HG02571 (cell line): ENCODE measurements around the gene SMPD3.

ENCODE experiments used
- ATAC-seq: cut with Tn5 transposase; IDR thresholded peaks from one replicate; pipeline ENCODE4 v1.9.1; 2021; ENCODE audit warnings: mild to moderate bottlenecking, moderate library complexity; ENCODE audit not compliant: unreplicated experiment

SMPD3 gene

GRCh38 chr16:68385371-68385770 is 62.9 kb downstream of the SMPD3 start:
- ATAC-seq, result no peak

GRCh38 chr16:68384288-68385161 is 63.8 kb downstream of the SMPD3 start:
- no peak for ATAC-seq

- ATAC-seq, result no peak
These were observed 64.5 kb downstream of the SMPD3 start for GRCh38 chr16:68383858-68384257.

- ATAC-seq, result no peak
These were observed 66.0 kb downstream of the SMPD3 start for GRCh38 chr16:68382296-68382718.

DNA sequence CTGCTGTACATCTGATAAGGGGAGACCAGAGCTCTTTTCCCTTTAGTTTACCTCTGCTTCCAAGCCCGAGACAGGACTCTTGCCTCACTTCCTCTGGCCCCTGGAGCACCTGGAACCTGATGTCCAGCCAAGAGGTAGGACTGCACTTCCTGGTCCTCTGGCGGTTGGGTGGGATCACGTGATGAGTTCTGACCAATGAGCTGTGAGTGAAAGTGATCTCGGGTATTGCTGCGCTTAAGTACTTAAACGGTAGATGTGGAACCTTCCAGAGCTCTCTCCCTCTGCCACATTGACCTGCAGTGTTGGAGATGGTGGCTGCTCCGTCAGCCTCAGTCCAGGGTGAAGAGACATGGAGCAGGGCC is 67.0 kb downstream of the SMPD3 start:
- no peak for ATAC-seq

GRCh38 chr16:68380676-68381362 is 67.5 kb downstream of the SMPD3 start:
- no peak for ATAC-seq

DNA sequence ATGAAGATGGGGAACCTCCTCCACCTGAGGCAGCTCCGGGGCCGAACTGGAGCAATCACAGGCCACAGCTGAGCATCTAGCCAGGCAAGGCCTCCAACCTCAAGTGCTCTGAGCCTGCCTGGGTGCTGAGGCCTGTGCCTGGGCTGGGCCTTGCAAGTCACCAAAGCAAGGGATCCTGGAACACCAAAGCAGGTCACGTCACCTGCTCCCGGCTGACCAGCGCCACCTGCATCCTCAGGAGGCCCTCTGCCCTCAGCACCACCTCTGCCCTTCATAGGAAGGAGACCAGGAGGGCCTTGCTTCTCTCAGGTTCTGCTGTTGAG is 68.0 kb downstream of the SMPD3 start:
- ATAC-seq, result no peak

GRCh38 chr16:68379472-68380347 is 68.6 kb downstream of the SMPD3 start:
- ATAC-seq, result no peak

- ATAC-seq, result no peak
These were observed 69.6 kb downstream of the SMPD3 start for GRCh38 chr16:68378436-68379415.

DNA sequence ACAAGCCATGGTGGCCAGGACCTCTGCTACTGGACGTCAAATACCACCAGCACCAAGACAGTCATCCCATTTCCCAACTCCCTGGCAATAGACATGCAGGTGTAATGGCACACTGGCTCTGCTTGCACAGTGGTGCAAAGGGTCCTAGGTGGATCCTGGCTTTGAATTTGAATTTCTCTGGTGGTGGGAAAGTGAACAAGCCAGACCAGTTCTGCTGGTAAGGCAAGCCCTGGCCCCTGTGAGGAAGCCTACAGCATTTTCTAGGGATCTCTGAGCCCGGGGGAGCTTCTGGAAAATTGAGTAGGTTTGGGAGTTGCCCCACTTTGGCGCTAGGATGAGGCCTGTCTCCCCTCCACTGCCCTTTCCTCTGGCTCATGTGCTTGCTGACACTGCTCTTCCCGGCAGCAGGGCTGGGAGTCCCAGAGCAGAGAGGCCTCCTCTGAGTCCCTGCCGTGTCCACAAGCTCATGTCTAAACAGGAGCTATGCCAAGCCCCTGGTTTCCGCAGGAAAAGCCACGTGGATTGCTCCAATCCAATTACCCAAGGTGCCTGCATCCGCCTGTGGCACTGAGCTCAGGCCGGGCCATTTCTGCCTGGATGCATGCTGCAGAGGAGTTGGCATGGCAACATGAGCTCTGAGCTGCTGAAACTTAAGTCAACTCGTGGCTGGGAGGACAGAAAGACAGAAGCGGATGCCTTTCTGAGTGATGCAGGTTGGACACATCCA is 70.5 kb downstream of the SMPD3 start:
- no peak for ATAC-seq

GRCh38 chr16:68377221-68377620 is 71.1 kb downstream of the SMPD3 start:
- ATAC-seq, result no peak

DNA sequence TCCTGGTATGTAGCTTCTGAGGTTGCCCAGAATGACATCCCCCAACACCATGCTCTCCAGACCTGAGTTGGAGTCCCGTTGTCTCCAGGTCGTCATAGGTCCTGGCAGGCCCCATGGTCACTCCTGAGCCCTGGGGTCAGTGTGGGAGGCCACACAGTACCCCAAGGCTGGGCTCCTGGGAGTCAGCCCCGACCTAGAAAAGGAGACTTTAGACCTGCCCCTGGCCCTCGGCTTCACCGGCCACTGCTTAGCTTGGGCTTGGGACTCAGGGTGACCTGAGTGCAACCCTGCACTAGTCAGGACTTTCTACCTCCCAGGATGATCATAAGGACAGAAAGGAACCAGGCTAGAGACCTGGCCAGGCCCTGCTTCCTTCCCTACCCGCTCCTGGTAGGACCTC is 71.7 kb downstream of the SMPD3 start:
- no peak for ATAC-seq

DNA sequence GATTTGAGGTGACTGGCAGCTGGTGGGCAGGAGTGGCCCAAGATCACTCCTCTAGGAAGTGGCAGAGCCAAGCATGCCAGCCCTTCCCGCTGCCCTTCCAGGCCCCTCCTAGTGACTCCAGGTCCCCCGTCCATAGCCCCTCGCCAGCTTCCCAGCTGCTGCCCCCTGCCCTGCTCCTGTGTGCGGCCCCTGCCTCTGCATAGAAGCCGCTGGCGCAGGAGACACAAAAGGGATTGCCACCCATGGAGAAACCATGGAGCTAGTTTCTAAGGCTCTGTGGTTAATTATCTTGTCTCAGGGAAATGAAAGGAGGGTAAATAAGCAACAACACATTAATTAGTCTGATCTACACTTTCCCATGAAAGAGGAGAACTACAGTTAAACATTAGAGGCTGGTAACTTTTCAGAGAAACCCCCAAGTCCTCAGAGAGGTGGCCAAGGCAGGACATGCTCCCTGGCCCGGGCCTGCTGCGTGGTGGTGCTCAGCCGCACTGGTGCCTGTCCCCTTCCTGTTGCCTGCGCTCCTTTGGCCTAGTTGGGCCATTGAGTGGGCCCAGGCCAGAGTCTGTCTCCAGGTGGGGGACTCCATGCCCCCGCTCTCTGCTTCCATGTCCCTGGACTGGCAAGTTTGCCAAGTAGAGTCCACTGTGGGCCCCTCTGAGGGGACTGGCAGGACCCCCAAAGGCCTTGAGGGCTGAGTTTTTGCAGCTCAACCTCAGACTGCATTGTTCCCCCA is 72.3 kb downstream of the SMPD3 start:
- ATAC-seq, result no peak

GRCh38 chr16:68374961-68375660 is 73.2 kb downstream of the SMPD3 start:
- ATAC-seq, result no peak

- no peak for ATAC-seq
These were observed 74.0 kb downstream of the SMPD3 start for GRCh38 chr16:68374246-68374805.

- ATAC-seq, result no peak
These were observed 74.6 kb downstream of the SMPD3 start for GRCh38 chr16:68373528-68374245.

DNA sequence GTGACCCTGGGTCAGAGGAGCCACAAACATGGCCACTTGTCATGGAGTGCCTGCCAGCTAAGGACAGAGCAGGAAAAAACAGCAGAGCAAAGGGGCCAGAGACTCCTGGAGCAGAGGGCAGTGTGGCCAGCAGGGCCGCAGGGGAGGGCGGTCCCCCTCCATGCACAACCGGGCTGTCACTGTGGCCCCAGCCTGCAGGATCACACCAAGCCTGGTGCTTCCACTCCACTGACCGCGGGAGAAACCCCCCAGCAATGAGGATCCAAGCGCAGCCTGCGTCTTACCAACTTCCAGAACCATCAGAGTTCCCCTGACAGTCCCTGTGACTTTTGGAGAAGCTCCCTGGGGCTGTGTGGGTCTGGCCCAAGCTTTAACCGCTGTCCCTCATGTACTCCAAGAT is 75.5 kb downstream of the SMPD3 start:
- no peak for ATAC-seq

DNA sequence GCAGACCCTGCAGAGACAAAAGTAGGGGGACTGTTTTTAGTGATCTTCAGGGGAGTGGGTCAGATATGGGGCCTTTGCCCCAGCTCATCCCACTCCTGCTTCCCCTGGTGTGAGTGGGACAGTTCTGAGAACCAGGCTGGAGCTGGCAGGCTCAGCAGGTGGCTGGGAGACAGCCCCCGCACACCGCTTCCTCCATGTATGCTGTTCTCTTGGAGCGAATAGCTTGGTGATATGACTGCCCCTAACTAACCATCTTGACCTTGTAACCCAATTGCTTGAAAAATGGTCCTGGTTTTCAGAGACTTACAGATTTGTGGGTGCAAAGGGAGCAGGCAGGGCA is 76.0 kb downstream of the SMPD3 start:
- no peak for ATAC-seq
